Measurements from ENCODE around the gene LINC01488. TPM values are rescaled to one million over a fixed set of nuclear protein-coding genes. Genes with fewer than 3 reads are reported as not detected.
A peak's percentile ranks its signal among the peaks of the same experiment; 100 is the strongest.

Gene LINC01488
- total RNA-seq, 2 donors from 2014 or later = not detected

DNA sequence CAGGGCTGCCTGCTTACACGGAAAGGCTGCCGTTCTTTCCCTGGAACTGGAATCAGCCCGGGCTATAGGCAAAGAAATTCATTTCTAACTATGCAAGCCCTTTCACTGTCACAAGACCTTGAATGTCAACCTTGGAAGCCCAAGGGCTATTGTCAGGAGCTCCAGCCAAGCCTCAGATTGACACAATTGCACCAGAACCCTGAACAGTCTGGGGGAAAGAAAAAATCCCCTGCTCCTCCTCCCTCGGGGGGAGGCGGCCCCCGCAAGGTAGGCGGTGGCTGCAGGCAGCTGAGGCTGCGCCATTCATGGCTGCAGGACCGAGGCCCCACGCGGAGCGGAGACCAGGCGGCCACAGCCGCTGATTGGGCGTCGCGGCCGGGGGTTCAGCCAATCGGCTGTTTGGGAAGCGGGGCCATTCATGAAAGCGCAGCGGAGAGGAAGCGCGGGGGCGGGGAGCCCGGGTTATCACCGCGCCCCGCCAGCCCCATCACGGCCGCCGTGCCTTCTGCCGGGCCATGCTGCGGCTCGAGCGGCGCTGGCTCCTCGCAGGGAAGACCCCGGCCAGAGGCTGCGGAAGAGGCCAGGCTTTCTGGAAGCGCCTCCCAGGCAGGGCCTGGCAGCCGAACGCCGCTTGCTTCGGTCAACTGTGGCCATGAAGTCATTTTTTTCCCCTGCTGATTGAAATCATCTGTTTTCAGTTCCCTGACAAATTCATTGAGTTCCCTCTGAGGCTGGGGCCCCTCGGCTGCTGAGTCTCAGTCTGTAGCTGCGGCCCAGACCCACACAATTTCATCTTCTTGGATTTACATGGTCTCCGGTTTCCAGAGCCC lies 38.1 kb upstream of the LINC01488 start:
- DNase-seq (ENCODE audit: low spot score) (peak; percentile 50), ATAC-seq (ENCODE audit: insufficient number of reproducible peaks, low FRiP score, low read depth) (peak; percentile 21)
- Histone ChIP-seq H3K4me3 (peak overlapping the region; percentile 74), H3K4me1 (ENCODE audit: control insufficient read depth in 1 of 2, low read depth in 2 of 2) (peaks cover 11 to 25% of the 10 kb centered on the region in 2 donors), H3K36me3 (no peaks in the 10 kb centered on the region), H3K27me3 (replicated peaks; ENCODE audit: insufficient read depth) (no peaks in the 10 kb centered on the region), H3K27ac (peak overlapping the region; percentile 1 to 65), H3K9me3 (no peaks in the 10 kb centered on the region)
- TF ChIP-seq, protein P1, sequence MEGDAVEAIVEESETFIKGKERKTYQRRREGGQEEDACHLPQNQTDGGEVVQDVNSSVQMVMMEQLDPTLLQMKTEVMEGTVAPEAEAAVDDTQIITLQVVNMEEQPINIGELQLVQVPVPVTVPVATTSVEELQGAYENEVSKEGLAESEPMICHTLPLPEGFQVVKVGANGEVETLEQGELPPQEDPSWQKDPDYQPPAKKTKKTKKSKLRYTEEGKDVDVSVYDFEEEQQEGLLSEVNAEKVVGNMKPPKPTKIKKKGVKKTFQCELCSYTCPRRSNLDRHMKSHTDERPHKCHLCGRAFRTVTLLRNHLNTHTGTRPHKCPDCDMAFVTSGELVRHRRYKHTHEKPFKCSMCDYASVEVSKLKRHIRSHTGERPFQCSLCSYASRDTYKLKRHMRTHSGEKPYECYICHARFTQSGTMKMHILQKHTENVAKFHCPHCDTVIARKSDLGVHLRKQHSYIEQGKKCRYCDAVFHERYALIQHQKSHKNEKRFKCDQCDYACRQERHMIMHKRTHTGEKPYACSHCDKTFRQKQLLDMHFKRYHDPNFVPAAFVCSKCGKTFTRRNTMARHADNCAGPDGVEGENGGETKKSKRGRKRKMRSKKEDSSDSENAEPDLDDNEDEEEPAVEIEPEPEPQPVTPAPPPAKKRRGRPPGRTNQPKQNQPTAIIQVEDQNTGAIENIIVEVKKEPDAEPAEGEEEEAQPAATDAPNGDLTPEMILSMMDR (IDR thresholded peaks at IDR 0.05) = no peak

- no peaks in the 10 kb centered on the region for H3K36me3 ChIP-seq
- no peak for DNase-seq (ENCODE audit: low spot score)
- ATAC-seq (ENCODE audit: insufficient number of reproducible peaks, low FRiP score, low read depth) = no peak
- peak overlapping the region; percentile 74 for H3K4me3 ChIP-seq
- TF ChIP-seq, protein P1 (IDR thresholded peaks at IDR 0.05) = no peak
- H3K27ac ChIP-seq = peak overlapping the region; percentile 1 to 65
- peaks cover 11 to 29% of the 10 kb centered on the region in 2 donors for H3K4me1 ChIP-seq (ENCODE audit: control insufficient read depth in 1 of 2, low read depth in 2 of 2)
- no peaks in the 10 kb centered on the region for H3K9me3 ChIP-seq
- H3K27me3 ChIP-seq (replicated peaks; ENCODE audit: insufficient read depth) = no peaks in the 10 kb centered on the region
These were observed 37.5 kb upstream of the LINC01488 start for GRCh38 chr11:69443968-69444364.

- Histone ChIP-seq H3K4me1 (ENCODE audit: control insufficient read depth in 1 of 2, low read depth in 2 of 2) (peaks cover 15 to 35% of the 10 kb centered on the region in 2 donors), H3K36me3 (no peaks in the 10 kb centered on the region), H3K27ac (peak overlapping the region in 1 of 2 donors; percentile 65), H3K9me3 (no peaks in the 10 kb centered on the region), H3K27me3 (replicated peaks; ENCODE audit: insufficient read depth) (no peaks in the 10 kb centered on the region), H3K4me3 (no peak overlapping the region)
- TF ChIP-seq, protein P1 (IDR thresholded peaks at IDR 0.05) = no peak
- DNase-seq (ENCODE audit: low spot score) (peak; percentile 10), ATAC-seq (ENCODE audit: insufficient number of reproducible peaks, low FRiP score, low read depth) (peak; percentile 8)
These were observed 36.9 kb upstream of the LINC01488 start for GRCh38 chr11:69444381-69445130.

- no peaks in the 10 kb centered on the region for H3K27me3 ChIP-seq (replicated peaks; ENCODE audit: insufficient read depth)
- no peaks in the 10 kb centered on the region for H3K36me3 ChIP-seq
- peak overlapping the region in 1 of 2 donors; percentile 65 for H3K27ac ChIP-seq
- no peaks in the 10 kb centered on the region for H3K9me3 ChIP-seq
- H3K4me1 ChIP-seq (ENCODE audit: control insufficient read depth in 1 of 2, low read depth in 2 of 2) = peaks cover 19 to 40% of the 10 kb centered on the region in 2 donors
- TF ChIP-seq, protein P1 (IDR thresholded peaks at IDR 0.05) = no peak
- DNase-seq (ENCODE audit: low spot score) (no peak), ATAC-seq (ENCODE audit: insufficient number of reproducible peaks, low FRiP score, low read depth) (no peak)
- H3K4me3 ChIP-seq = no peak overlapping the region
These were observed 36.4 kb upstream of the LINC01488 start for GRCh38 chr11:69445131-69445470.

DNA sequence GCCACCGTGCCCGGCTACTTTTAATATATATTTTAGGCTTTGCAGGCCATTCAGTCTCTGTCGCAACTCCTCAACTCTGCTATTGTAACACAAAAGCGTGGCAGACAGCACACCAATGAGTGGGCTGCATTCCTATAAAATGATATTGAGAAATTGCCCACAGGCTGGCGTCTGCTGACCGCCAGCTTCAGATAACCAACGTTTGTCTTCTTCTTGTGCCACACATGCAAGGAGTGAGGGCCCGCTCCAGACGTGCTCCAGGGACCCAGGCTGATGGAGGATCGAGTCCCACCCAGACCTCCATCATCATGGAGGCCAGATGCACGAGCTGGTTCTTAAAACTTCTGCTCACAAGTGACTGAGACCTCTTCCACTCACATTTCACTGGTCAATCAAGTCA lies 35.4 kb upstream of the LINC01488 start:
- peaks cover 23 to 46% of the 10 kb centered on the region in 2 donors for H3K4me1 ChIP-seq (ENCODE audit: control insufficient read depth in 1 of 2, low read depth in 2 of 2)

More for the DNA sequence above, 35.4 kb upstream of the LINC01488 start:
- DNase-seq (ENCODE audit: low spot score) = no peak
- no peaks in the 10 kb centered on the region for H3K9me3 ChIP-seq
- no peaks in the 10 kb centered on the region for H3K27me3 ChIP-seq (replicated peaks; ENCODE audit: insufficient read depth)
- no peak overlapping the region for H3K4me3 ChIP-seq
- TF ChIP-seq, protein P1 (IDR thresholded peaks at IDR 0.05) = no peak
- no peak overlapping the region for H3K27ac ChIP-seq
- H3K36me3 ChIP-seq = no peaks in the 10 kb centered on the region
- no peak for ATAC-seq (ENCODE audit: insufficient number of reproducible peaks, low FRiP score, low read depth)
